ENCODE data around the gene SYPL2. TPM values are rescaled to one million over a fixed set of nuclear protein-coding genes. Genes with fewer than 3 reads are reported as not detected.

SYPL2 gene
- total and polyA plus RNA-seq, 4 donors = 0.31 to 1.4 (median 1.0) TPM

DNA sequence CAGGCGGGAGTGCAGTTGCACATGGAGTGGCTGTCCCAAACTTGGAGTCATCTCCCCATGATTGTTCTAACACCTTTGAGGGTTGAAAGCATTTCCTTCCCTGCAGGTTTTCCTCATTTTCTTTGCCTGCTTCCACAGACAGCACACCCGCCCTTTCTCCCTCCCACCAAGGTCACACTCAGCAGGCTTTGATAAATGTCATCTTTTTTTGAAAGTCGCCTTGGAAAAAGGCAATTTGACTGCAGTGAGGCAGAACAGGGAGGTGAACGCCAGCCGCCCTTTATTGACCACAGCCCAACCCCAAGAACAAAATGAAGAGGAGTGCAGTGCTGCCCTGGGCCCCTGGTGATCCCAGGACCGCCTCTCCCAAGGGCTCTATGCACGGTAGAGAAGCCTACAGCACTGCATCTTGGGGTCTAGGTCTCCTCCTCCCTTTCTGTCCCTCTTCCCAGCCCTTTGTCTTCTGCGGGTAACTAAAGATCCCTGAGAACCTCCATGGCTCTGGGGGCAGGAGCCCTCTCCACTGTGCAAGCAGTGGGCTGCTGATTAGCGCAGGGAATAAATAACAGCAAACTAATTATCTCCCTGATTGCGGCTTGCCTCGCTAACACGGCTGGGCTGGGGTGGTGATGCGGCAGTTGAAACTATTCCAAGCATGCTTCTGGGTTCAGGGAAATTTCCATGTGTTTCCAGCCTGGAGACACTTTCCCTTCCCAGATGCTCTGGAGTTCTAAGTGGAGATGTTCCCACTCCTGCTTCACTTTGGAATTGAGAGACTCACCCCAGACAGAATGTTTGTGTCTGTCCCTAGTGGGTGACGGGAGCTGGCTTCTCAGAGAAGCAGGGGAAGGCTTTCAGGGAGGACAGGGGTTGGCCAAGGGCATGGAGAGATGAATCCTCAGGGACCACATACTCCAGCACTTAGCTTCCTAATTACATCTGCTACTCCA is 54.9 kb downstream of the SYPL2 start:
- TF ChIP-seq CTCF (IDR thresholded peaks at IDR 0.05; ENCODE audit: control extremely low read depth, extremely low read depth) = no peak
- no peak for DNase-seq
- no peak for ATAC-seq (ENCODE audit: insufficient read depth, low FRiP score)
- no peaks in the 10 kb centered on the region for H3K9me3 ChIP-seq (ENCODE audit: control insufficient read depth in 4 of 4, insufficient read depth in 3 of 4, low read length in 3 of 4)
- peaks cover 0 to 8% (median 0%) of the 10 kb centered on the region in 3 donors for H3K27me3 ChIP-seq (ENCODE audit: control insufficient read depth in 3 of 3, insufficient read depth in 3 of 3, low read length in 2 of 3)
- H3K9ac ChIP-seq (ENCODE audit: insufficient read depth in 1 of 2, low read length in 2 of 2) = no peak overlapping the region
- H3K27ac ChIP-seq (ENCODE audit: low read depth in 1 of 2, low read length in 1 of 2) = no peak overlapping the region
- no peaks in the 10 kb centered on the region for H3K4me1 ChIP-seq (ENCODE audit: control insufficient read depth in 5 of 5, insufficient read depth in 5 of 5, low read length in 5 of 5)
- no peaks in the 10 kb centered on the region for H3K36me3 ChIP-seq (ENCODE audit: control insufficient read depth in 4 of 4, insufficient read depth in 4 of 4, low read length in 4 of 4)
- H3K4me3 ChIP-seq = no peak overlapping the region
- WGBS, 2 donors = 82 to 89% methylated on average over 14 of the region's 14 CpGs

DNA sequence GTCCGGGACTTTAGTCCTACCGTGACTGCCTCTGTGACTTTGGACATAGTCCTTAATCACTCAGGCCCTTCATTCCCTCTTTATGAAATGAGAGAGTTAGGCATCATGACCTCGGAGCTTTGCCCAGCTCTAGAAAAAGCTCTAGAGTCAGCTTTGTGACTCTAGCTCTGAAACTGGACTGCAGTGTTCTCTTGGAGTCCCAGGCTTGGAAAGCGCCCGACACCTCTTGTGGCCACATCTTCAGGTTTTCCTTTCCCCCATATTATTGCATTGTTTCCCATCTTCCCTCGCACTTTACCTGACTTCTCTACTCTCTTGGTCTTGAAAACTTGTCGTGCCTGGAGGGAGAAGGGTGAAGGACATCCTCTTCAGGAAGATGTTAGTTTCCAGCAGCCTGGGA is 55.7 kb downstream of the SYPL2 start:
- no peak for ATAC-seq (ENCODE audit: insufficient read depth, low FRiP score)
- TF ChIP-seq CTCF (IDR thresholded peaks at IDR 0.05; ENCODE audit: control extremely low read depth, extremely low read depth) = no peak
- 87 to 94% methylated on average over 7 of the region's 7 CpGs for WGBS, 2 donors

GRCh38 chr1:109523706-109524105 is 57.4 kb downstream of the SYPL2 start:
- 90 to 97% methylated on average over 2 of the region's 2 CpGs for WGBS, 2 donors

More for the DNA sequence above, 55.7 kb downstream of the SYPL2 start:
- no peak overlapping the region for H3K27ac ChIP-seq (ENCODE audit: low read depth in 1 of 2, low read length in 1 of 2)
- H3K9me3 ChIP-seq (ENCODE audit: control insufficient read depth in 4 of 4, insufficient read depth in 3 of 4, low read length in 3 of 4) = no peaks in the 10 kb centered on the region
- no peak overlapping the region for H3K4me3 ChIP-seq
- H3K36me3 ChIP-seq (ENCODE audit: control insufficient read depth in 4 of 4, insufficient read depth in 4 of 4, low read length in 4 of 4) = no peaks in the 10 kb centered on the region
- no peak overlapping the region for H3K9ac ChIP-seq (ENCODE audit: insufficient read depth in 1 of 2, low read length in 2 of 2)
- H3K27me3 ChIP-seq (ENCODE audit: control insufficient read depth in 3 of 3, insufficient read depth in 3 of 3, low read length in 2 of 3) = peaks cover 0 to 8% (median 0%) of the 10 kb centered on the region in 3 donors
- no peak for DNase-seq
- H3K4me1 ChIP-seq (ENCODE audit: control insufficient read depth in 5 of 5, insufficient read depth in 5 of 5, low read length in 5 of 5) = no peaks in the 10 kb centered on the region

More at GRCh38 chr1:109523706-109524105, 57.4 kb downstream of the SYPL2 start:
- H3K9ac ChIP-seq (ENCODE audit: insufficient read depth in 1 of 2, low read length in 2 of 2) = no peak overlapping the region
- H3K4me1 ChIP-seq (ENCODE audit: control insufficient read depth in 5 of 5, insufficient read depth in 5 of 5, low read length in 5 of 5) = no peaks in the 10 kb centered on the region
- no peak for TF ChIP-seq CTCF (IDR thresholded peaks at IDR 0.05; ENCODE audit: control extremely low read depth, extremely low read depth)
- no peaks in the 10 kb centered on the region for H3K36me3 ChIP-seq (ENCODE audit: control insufficient read depth in 4 of 4, insufficient read depth in 4 of 4, low read length in 4 of 4)
- H3K27ac ChIP-seq (ENCODE audit: low read depth in 1 of 2, low read length in 1 of 2) = no peak overlapping the region
- no peak for ATAC-seq (ENCODE audit: insufficient read depth, low FRiP score)
- no peak overlapping the region for H3K4me3 ChIP-seq
- no peaks in the 10 kb centered on the region for H3K9me3 ChIP-seq (ENCODE audit: control insufficient read depth in 4 of 4, insufficient read depth in 3 of 4, low read length in 3 of 4)
- no peak for DNase-seq
- peaks cover 0 to 8% (median 0%) of the 10 kb centered on the region in 3 donors for H3K27me3 ChIP-seq (ENCODE audit: control insufficient read depth in 3 of 3, insufficient read depth in 3 of 3, low read length in 2 of 3)
